ENCODE measurements around the gene TSSC4. TPM values are rescaled to one million over a fixed set of nuclear protein-coding genes. Genes with fewer than 3 reads are reported as not detected.

TSSC4 gene
- total and polyA plus RNA-seq, 7 donors, result 43.7 to 60.1 (median 49.6) TPM

DNA sequence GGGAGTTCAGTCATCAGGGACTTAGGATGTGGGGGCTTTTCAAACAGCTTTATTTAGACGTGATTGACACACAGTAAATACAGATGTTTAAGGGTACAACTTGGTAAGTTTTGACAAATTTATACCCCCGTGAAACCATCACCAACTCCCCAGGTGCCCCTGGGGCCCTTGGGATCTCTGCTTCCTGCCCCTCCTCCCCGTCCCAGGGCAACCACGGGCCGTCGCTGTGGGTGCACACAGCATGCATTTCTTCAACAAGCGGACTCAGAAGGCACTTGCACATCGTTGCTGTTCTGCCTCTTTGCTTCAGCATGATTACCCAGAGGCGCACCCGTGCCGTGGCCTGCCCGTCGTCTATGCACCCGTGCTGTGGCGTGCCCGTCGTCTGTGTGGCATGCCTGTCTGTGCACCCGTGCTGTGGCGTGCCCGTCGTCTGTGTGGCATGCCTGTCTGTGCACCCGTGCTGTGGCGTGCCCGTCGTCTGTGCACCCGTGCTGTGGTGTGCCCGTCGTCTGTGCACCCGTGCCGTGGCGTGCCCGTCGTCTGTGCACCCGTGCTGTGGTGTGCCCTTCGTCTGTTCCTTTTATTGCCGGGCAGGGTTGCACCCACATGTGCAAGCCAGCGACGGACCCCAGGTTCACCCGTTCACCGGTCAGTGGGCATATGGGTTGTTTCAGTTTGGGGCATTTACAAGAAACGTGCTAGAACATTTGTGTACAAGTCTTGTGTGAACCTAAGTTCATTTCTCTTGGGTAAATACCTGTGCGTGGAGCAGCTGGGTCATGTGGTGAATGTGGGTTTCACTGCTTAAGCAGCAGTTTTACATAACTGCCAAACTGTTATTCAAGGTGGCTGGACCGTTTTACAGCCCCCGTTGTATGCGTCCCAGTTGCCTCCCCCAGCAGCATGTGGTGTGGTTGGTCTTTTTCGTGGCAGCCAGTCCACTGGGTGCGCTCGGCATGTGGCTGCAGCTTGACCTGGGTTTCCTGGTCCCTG lies 15.1 kb upstream of the TSSC4 start:
- Histone ChIP-seq H3K4me1 (peaks cover 0 to 100% (median 99%) of the 10 kb centered on the region in 4 donors), H3K36me3 (no peaks in the 10 kb centered on the region), H3K27ac (peak overlapping the region; percentile 99 to 100 (median 100)), H3K4me3 (peak overlapping the region in 1 of 4 donors; percentile 12), H3K27me3 (no peaks in the 10 kb centered on the region), H3K9me3 (no peaks in the 10 kb centered on the region)
- DNase-seq, result no peak
- intact Hi-C loops (cut with DNase I), result loop anchor here (10.0 kb wide), 2 partner anchors 439 to 921 kb away; no protein-coding TSS in a partner anchor
- WGBS, 2 donors, result 56 to 80% methylated on average over 47 to 48 of the region's 48 CpGs
- no peak for TF ChIP-seq EP300 (IDR thresholded peaks at IDR 0.05)
- TF ChIP-seq CTCF (IDR thresholded peaks at IDR 0.05), result no peak
- no peak for TF ChIP-seq POLR2A (IDR thresholded peaks at IDR 0.05)
- TF ChIP-seq POLR2AphosphoS5 (IDR thresholded peaks at IDR 0.05), result no peak

- Histone ChIP-seq H3K4me1 (peaks cover 0 to 100% (median 99%) of the 10 kb centered on the region in 4 donors), H3K4me3 (no peak overlapping the region), H3K27me3 (no peaks in the 10 kb centered on the region), H3K27ac (peak overlapping the region; percentile 88 to 100 (median 100)), H3K9me3 (no peaks in the 10 kb centered on the region), H3K36me3 (peaks cover 0 to 5% (median 2%) of the 10 kb centered on the region in 4 donors)
- DNase-seq, result no peak
- intact Hi-C loops (cut with DNase I), result loop anchor here (10.0 kb wide), 2 partner anchors 438 to 922 kb away; no protein-coding TSS in a partner anchor
- 62 to 72% methylated on average over 9 of the region's 9 CpGs for WGBS, 2 donors
- TF ChIP-seq CTCF (IDR thresholded peaks at IDR 0.05) (no peak), EP300 (IDR thresholded peaks at IDR 0.05) (no peak), POLR2AphosphoS5 (IDR thresholded peaks at IDR 0.05) (no peak), POLR2A (IDR thresholded peaks at IDR 0.05) (no peak)
Measured at GRCh38 chr11:2386591-2386990, 14.0 kb upstream of the TSSC4 start.

GRCh38 chr11:2387266-2387987 lies 13.1 kb upstream of the TSSC4 start:
- no peaks in the 10 kb centered on the region for H3K27me3 ChIP-seq
- intact Hi-C loops (cut with DNase I), result loop anchor here (10.0 kb wide), 2 partner anchors 437 to 923 kb away; no protein-coding TSS in a partner anchor
- WGBS, 2 donors, result 40 to 72% methylated on average over 14 of the region's 14 CpGs
- DNase-seq, result no peak
- TF ChIP-seq EP300 (IDR thresholded peaks at IDR 0.05) (no peak), CTCF (IDR thresholded peaks at IDR 0.05) (no peak), POLR2AphosphoS5 (IDR thresholded peaks at IDR 0.05) (no peak)
- H3K9me3 ChIP-seq, result no peaks in the 10 kb centered on the region
- H3K27ac ChIP-seq, result peak overlapping the region; percentile 88 to 100 (median 100)
- peaks cover under 1 to 14% (median 9%) of the 10 kb centered on the region in 4 donors for H3K36me3 ChIP-seq
- peaks cover 0 to 100% (median 99%) of the 10 kb centered on the region in 4 donors for H3K4me1 ChIP-seq
- H3K4me3 ChIP-seq, result no peak overlapping the region

DNA sequence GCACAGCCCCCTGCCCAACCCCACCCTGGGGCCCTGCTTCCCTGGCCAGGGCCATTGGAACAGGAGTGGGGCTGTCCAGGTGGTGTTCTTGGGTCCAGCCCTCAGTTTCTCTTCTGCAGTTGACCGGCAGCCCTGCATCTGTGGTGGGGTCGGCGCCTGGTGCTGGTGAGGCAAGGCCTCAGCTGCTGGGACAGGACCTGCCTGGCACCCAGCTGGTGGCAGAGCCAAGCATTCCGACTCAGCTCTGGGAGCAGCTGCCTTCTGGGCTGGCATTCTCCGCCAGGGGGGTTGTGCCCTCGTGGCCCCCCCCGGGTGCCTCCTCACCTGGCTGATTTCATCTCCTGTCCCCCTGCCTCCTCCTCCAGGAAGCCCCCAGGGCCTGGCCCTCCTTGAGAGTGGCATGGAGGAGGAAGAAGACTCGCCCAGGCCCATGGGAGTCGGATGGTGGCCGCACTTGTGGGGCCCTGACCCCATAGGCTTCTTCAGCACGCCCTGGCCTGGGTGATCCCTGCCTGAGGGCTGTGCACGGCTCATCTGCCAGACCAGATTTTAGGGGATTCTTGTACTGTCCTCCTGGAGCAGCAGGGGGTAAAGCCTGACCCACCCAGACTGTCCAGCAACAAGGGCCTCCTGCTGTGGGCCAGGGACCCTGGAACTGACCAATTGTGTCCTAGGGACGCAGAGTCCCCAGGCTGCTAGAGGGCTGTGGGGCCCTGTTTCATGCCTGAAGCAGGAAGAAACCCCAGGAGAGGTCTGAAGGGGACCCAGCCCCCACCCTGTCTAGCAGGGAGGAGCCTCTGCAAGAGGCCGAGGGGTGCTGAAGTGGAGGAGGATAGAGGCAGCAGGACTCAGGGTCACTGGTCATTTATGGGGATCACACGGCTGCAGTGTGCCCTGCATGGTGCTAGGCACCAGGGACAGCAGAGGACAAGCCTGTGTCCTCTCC lies 11.8 kb upstream of the TSSC4 start:
- no peaks in the 10 kb centered on the region for H3K9me3 ChIP-seq
- intact Hi-C loops (cut with DNase I), result loop anchor here (10.0 kb wide), 2 partner anchors 436 to 924 kb away; no protein-coding TSS in a partner anchor
- peaks cover 5 to 23% (median 15%) of the 10 kb centered on the region in 4 donors for H3K36me3 ChIP-seq
- TF ChIP-seq POLR2A (IDR thresholded peaks at IDR 0.05) (no peak), EP300 (IDR thresholded peaks at IDR 0.05) (no peak), CTCF (IDR thresholded peaks at IDR 0.05) (peak in 1 of 4 experiments; percentile 19), POLR2AphosphoS5 (IDR thresholded peaks at IDR 0.05) (no peak)
- DNase-seq, result no peak
- WGBS, 2 donors, result 78 to 80% methylated on average over 15 of the region's 15 CpGs
- peaks cover 0 to 98% (median 96%) of the 10 kb centered on the region in 4 donors for H3K4me1 ChIP-seq
- no peaks in the 10 kb centered on the region for H3K27me3 ChIP-seq
- peak overlapping the region; percentile 88 to 100 (median 100) for H3K27ac ChIP-seq
- H3K4me3 ChIP-seq, result no peak overlapping the region
